ENCODE measurements around the gene MTCL1. TPM values are rescaled to one million over a fixed set of nuclear protein-coding genes. Genes with fewer than 3 reads are reported as not detected.
A peak's percentile ranks its signal among the peaks of the same experiment; 100 is the strongest.

MTCL1 gene
- total and polyA plus RNA-seq, 9 of the 15 experiments (the other 6 are each of a cell fraction or from before 2014, with no cell fraction given), result 0.21 to 7.4 (median 3.7) TPM

DNA sequence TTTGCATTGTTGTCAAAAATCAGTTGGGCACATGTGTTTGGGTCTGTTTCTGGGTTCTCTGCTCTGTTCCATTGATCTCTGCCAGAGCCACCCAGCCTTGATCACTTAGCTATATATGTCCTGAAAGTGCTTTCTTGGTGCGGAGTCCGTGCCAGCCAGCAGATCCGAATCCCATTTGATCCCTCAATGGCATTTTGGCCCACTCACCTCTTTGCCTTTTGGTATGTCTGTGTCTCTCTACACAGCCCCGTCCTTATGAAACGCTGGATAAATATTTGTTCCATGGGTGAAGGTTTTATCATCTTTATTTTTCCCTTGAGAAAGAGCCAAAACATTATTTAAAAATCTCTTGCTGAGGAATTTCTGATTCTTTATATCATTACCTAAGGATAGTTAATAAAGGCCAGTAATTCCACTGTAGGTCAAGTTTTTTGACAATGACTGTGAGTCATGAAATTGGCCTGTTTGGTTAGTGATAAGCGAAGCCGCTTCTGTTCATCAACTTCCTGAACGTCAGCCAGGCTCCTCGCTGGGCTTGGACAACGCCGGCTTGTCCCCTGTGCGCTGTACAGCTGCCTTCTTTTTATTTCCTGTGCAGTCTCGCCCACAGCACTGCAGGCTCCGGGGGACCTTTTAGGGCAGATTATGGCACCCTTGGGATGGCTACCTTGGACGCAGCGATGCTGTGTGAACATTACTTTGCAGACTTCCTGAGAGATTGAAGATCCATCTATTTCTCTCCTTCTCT is 24.9 kb downstream of the MTCL1 start (continued):
- TF ChIP-seq, protein P1, sequence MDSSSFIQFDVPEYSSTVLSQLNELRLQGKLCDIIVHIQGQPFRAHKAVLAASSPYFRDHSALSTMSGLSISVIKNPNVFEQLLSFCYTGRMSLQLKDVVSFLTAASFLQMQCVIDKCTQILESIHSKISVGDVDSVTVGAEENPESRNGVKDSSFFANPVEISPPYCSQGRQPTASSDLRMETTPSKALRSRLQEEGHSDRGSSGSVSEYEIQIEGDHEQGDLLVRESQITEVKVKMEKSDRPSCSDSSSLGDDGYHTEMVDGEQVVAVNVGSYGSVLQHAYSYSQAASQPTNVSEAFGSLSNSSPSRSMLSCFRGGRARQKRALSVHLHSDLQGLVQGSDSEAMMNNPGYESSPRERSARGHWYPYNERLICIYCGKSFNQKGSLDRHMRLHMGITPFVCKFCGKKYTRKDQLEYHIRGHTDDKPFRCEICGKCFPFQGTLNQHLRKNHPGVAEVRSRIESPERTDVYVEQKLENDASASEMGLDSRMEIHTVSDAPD (CRISPR knock-in tag; IDR thresholded peaks at IDR 0.05), result no peak
- peak; percentile 62; the same call in 1 of the 2 replicates for TF ChIP-seq ZNF384 (IDR thresholded peaks at IDR 0.05; ENCODE audit: low read depth, low read length)
- no peak for TF ChIP-seq RBM34 (IDR thresholded peaks at IDR 0.05; ENCODE audit: borderline replicate concordance, insufficient read depth, low read length)
- no peak for TF ChIP-seq ZBTB1 (CRISPR knock-in tag; IDR thresholded peaks at IDR 0.05; ENCODE audit: borderline replicate concordance, low read depth)
- TF ChIP-seq ZNF212 (CRISPR knock-in tag; IDR thresholded peaks at IDR 0.05), result no peak
- no peak for TF ChIP-seq CEBPG (CRISPR knock-in tag; IDR thresholded peaks at IDR 0.05)
- TF ChIP-seq CEBPG (tag; conservative IDR thresholded peaks at IDR 0.05 in 1 of 2, IDR thresholded peaks at IDR 0.05 in 1 of 2), result no peak
- TF ChIP-seq SRSF1 (IDR thresholded peaks at IDR 0.05; ENCODE audit: low read depth, low read length), result no peak
- TF ChIP-seq YY1 (IDR thresholded peaks at IDR 0.05; ENCODE audit: borderline replicate concordance in 1 of 3, control insufficient read depth in 1 of 3, extremely low read depth in 1 of 3, insufficient read depth in 3 of 3, insufficient read length in 1 of 3, insufficient replicate concordance in 2 of 3, low read depth in 1 of 3, low read length in 2 of 3), result no peak
- no peak for TF ChIP-seq CHCHD3 (CRISPR knock-in tag; IDR thresholded peaks at IDR 0.05)
- no peak for TF ChIP-seq RBM39 (optimal IDR thresholded peaks at IDR 0.05; ENCODE audit: low read depth, low read length)
- TF ChIP-seq SMARCC2 (IDR thresholded peaks at IDR 0.05; ENCODE audit: low read depth), result peak; percentile 88
- TF ChIP-seq PCBP1 (IDR thresholded peaks at IDR 0.05; ENCODE audit: low read depth, low read length, poor library complexity, severe bottlenecking), result no peak
- no peak for TF ChIP-seq TAF1 (IDR thresholded peaks at IDR 0.05; ENCODE audit: control insufficient read depth, extremely low read depth, insufficient read depth, low read length, severe bottlenecking)
- TF ChIP-seq, protein P2, sequence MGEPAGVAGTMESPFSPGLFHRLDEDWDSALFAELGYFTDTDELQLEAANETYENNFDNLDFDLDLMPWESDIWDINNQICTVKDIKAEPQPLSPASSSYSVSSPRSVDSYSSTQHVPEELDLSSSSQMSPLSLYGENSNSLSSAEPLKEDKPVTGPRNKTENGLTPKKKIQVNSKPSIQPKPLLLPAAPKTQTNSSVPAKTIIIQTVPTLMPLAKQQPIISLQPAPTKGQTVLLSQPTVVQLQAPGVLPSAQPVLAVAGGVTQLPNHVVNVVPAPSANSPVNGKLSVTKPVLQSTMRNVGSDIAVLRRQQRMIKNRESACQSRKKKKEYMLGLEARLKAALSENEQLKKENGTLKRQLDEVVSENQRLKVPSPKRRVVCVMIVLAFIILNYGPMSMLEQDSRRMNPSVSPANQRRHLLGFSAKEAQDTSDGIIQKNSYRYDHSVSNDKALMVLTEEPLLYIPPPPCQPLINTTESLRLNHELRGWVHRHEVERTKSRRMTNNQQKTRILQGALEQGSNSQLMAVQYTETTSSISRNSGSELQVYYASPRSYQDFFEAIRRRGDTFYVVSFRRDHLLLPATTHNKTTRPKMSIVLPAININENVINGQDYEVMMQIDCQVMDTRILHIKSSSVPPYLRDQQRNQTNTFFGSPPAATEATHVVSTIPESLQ (CRISPR knock-in tag; IDR thresholded peaks at IDR 0.05), result peak; percentile 39; the same call in 1 of the 2 replicates
- TF ChIP-seq NCOA2 (IDR thresholded peaks at IDR 0.05; ENCODE audit: partially characterized antibody in 2 of 2), result no peak
- no peak for TF ChIP-seq MCM7 (IDR thresholded peaks at IDR 0.05)
- no peak; the same call in 1 of the 2 replicates for TF ChIP-seq HDAC2 (IDR thresholded peaks at IDR 0.05)

Data from K562 (cell line).